8988T (cell line): Measurements from ENCODE around the gene NOXA1.

Experiments
- DNase-seq: peaks from one replicate; pipeline ENCODE4 v3.0.0; 2011

NOXA1 gene

GRCh38 chr9:137456864-137457405 is 33.7 kb downstream of the NOXA1 start:
- DNase-seq, result peak; percentile 24

- peak; percentile 27 for DNase-seq
These were observed 34.4 kb downstream of the NOXA1 start for GRCh38 chr9:137457406-137458193.

GRCh38 chr9:137458194-137459151 is 35.3 kb downstream of the NOXA1 start:
- DNase-seq, result peak; percentile 66

GRCh38 chr9:137459152-137459600 is 36.0 kb downstream of the NOXA1 start, which contains the start of gene NSMF:
Gene NSMF (minus strand): TSS chr9:137459334. CDS start chr9:137459102, 232 bp downstream.
- peak; percentile 100 for DNase-seq

GRCh38 chr9:137459601-137460362 is 36.6 kb downstream of the NOXA1 start:
- no peak for DNase-seq

- peak; percentile 32 for DNase-seq
These were observed 37.4 kb downstream of the NOXA1 start for GRCh38 chr9:137460363-137461315.

GRCh38 chr9:137461316-137461662 is 38.1 kb downstream of the NOXA1 start:
- no peak for DNase-seq

- DNase-seq, result peak; percentile 51
These were observed 38.6 kb downstream of the NOXA1 start for GRCh38 chr9:137461663-137462395.

- peak; percentile 26 for DNase-seq
These were observed 39.3 kb downstream of the NOXA1 start for GRCh38 chr9:137462396-137462985.

- peak; percentile 21 for DNase-seq
These were observed 40.1 kb downstream of the NOXA1 start for GRCh38 chr9:137462986-137463930.

GRCh38 chr9:137463931-137464290 is 40.7 kb downstream of the NOXA1 start:
- peak; percentile 10 for DNase-seq

GRCh38 chr9:137464291-137464999 is 41.3 kb downstream of the NOXA1 start:
- DNase-seq, result peak; percentile 7

- no peak for DNase-seq
These were observed 42.0 kb downstream of the NOXA1 start for GRCh38 chr9:137465000-137465719.

- peak; percentile 18 for DNase-seq
These were observed 42.7 kb downstream of the NOXA1 start for GRCh38 chr9:137465720-137466388.

- DNase-seq, result peak; percentile 3
These were observed 43.3 kb downstream of the NOXA1 start for GRCh38 chr9:137466389-137467085.

GRCh38 chr9:137467161-137467581 is 44.0 kb downstream of the NOXA1 start:
- no peak for DNase-seq
